Muscle of arm (tissue), 12 donors: ENCODE measurements around the gene DNAH17. TPM values are rescaled to one million over a fixed set of nuclear protein-coding genes. Genes with fewer than 3 reads are reported as not detected.

Source experiments
- DNase-seq: peaks from one replicate; pipeline ENCODE4 v3.0.0-alpha.2; 2013
- polyA plus RNA-seq, 12 donors: library from polyadenylated mRNA; unstranded; fragments of 120-200 nt; gene quantifications; one replicate each; pipeline ENCODE4 v1.2.1, GENCODE V29; 2013; ENCODE audit not compliant: insufficient read length in 12 of 12

DNAH17 gene
- polyA plus RNA-seq, 12 donors, result 1.2 to 4.5 (median 2.4) TPM; not detected in 2

DNA sequence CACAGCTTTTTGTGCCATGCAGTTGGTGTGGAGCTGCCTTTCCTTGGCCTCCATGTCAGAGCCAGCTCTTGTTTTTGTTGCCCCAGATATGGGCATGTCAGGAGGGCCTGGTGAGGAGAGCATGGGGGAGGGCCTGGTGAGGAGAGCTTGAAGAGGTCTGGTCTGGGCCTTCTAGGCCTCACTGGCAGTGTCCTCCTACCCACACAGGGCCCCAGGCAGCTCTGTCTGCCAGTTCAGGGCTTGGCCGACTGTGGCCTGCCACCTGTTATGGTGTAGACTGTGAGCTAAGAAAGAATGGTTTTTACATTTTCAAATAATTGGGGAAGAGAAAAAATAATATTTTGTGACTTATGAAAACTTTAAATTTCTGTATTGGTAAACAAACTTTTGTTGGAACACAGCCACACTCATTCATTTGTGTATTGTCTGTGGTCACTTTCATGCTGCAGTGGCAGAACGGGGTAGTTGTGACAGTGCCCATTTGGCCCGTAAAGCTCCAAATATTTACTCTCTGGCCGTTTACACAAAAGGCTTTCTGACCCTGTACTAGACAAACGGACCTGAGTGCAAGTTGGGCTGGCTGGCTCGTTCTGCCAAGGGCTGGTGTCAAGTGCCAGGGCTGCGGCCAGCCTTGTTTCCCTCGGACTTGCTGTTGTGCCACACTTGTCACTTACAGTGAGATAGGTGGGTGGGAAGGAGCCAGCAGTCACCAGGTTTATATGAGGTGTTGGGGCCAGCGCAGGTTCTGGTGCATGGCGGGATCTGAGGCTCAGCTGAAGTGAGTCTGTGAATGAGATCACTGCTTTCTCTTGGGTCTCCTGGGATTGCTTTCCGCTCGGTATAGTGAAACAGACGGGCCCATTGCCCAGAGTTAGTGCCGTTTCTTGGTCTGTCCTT is 180.5 kb downstream of the DNAH17 start:
- DNase-seq, result no peak

GRCh38 chr17:78395155-78395554 is 182.0 kb downstream of the DNAH17 start:
- no peak for DNase-seq

DNA sequence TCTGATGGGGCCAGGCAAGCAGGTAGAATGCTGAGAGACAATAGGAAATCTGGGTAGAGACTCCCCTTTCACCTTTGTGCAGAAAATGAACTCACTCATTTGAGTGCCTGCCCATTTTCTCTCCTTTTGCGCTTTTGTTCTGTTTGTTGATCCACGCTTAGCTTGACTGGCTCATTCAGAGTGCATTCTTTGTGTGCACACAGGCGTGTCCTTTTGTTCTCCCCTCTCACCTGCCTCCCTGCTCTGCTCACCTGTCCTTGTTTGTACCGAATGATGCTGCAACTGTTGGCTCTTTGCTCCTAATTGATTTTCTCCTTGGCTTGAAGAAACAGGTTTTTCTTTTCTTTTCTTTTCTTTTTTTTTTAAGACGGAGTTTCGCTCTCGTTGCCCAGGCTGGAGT is 183.0 kb downstream of the DNAH17 start:
- no peak for DNase-seq

- no peak for DNase-seq
These were observed 183.6 kb downstream of the DNAH17 start for GRCh38 chr17:78393575-78393974.

DNA sequence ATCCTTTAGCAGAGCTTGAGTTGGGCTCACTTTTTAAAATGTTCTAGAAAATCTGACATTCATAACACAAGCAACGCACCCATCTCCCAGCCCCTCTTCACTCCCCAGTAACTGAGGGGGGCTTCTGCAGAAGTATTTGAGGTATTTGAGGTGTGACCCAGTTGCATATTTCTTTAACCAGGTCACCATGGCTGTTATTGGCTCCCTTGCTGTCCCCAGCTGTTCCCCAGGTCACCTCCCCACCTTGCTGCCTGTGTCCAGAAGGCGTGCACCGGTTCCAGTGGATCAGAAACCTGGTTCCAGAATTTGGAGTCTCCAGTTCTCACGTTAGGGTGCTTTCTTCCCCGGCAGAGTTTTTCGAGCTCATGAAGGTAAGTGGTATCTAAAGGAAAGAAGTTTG is 184.9 kb downstream of the DNAH17 start:
- no peak for DNase-seq

DNA sequence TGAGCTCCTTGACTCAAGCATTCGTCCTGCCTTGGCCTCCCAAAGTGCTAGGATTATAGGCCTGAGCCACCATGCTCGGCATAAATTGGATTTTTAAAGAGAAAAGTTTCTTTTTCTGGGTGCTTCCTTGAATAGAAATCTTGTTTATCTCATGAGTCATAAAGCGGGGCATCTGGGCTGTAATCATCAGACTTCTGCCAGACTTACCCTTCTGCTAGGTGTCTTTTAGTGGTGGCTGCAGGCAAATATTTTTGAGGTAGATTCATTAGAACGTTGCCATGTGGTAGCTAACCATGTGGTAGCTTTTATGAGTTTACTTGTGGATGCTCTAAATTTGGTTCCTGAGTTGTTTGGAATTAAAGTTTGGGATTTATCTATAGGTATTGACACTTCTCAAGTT is 185.4 kb downstream of the DNAH17 start:
- no peak for DNase-seq

- no peak for DNase-seq
These were observed 186.2 kb downstream of the DNAH17 start for GRCh38 chr17:78391051-78391431.

- DNase-seq, result no peak
These were observed 186.8 kb downstream of the DNAH17 start for GRCh38 chr17:78390241-78391050.

- no peak for DNase-seq
These were observed 188.9 kb downstream of the DNAH17 start for GRCh38 chr17:78387977-78388941.

- DNase-seq, result no peak
These were observed 192.6 kb downstream of the DNAH17 start for GRCh38 chr17:78384479-78385175.

DNA sequence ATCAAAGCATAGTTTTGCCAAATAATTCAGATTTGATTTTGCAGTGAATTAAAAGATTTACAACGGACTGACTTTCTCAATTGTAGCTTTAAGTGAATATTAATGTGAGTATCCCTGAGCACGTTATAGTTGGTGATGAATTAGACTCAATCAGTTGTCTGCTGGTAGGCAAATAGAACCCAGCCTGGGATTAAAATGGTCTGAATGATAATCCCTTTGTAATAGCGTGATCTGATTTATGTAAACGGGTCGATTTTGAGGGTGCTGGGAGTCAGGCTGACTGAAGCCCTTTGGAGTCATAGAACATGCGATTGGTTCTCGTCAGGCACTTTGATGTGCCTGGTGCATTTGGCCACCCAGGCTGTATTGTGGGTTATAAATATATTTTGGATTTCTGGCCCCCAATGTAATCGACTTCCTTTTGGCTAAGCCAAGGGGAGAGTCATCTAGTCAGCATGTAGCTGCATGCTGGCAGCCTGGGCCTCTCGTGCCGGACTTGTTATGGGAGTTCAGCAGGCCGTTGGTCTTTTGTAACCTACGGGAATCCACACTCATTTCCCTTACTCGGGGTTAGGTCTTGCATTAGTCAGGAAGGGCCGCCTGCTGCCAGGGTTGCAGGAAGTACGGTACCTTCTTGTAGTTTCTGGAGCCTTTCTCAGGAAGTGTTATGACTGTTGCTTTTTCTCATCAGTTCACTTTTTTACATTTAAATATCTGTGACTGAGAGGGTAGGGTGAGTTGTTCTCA is 193.3 kb downstream of the DNAH17 start:
- DNase-seq, result no peak

- DNase-seq, result no peak
These were observed 195.5 kb downstream of the DNAH17 start for GRCh38 chr17:78381601-78382232.

DNA sequence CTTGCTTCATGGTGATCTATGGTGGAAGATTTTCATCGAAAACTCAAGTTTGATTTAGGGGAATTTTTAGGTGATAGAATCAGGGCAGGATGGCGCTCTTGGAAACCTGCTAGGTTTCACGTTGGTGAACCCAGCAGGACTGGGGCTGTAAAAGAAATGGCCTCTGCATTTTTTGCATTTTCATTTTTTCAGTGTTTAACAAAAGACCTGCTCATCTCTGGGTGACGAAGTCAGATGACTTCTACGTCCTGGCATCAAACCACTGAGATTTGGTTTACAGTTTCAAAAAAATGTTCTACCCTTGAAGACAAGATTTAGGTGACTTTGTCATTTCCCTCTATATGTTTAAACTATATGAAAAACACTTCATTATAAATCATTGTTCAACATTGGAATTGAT is 196.8 kb downstream of the DNAH17 start:
- no peak for DNase-seq

- no peak for DNase-seq
These were observed 198.1 kb downstream of the DNAH17 start for GRCh38 chr17:78379131-78379491.

- DNase-seq, result peak; percentile 78
These were observed 198.7 kb downstream of the DNAH17 start, which contains the start of gene PGS1 for GRCh38 chr17:78378225-78379130. Gene PGS1, plus strand, starts transcription at chr17:78378649. Its CDS starts 17 bp downstream, at chr17:78378666.

GRCh38 chr17:78377858-78378224 is 199.4 kb downstream of the DNAH17 start:
- DNase-seq, result no peak

GRCh38 chr17:78376161-78376560 is 201.0 kb downstream of the DNAH17 start:
- DNase-seq, result no peak

DNA sequence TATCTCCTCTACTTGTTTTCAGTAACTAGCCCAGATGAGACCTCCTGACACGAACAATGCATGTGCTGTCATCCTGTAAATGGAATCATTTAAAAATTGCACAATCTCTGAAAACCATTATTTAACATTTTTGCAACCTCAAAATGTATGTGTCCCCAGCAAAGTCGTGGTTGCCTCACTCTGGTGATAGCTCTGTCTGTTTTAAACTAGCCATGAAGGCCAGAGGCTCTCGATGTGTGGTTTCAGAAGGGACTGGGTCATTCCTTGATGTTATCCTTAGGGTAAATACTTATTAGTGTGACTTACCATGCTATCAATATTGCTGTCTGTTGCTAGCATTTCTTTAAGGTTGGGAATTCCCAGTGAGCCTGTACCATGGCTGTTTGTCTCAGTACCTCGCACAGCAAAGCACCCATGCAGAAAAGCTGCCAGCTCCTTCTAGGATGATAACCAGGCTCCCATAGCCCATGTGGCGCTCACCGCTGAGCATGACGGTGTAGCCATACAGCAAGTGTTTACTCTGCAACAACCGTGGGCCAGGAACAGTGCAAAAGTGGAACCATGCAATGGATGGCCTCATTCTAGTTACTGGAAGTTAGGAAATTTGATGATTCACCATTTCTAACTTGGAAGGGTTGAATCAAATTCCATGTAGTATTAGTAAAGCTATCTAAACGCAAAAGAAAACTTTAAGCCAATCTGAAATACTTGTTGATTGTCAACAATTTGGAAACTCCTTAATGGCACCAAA is 201.6 kb downstream of the DNAH17 start:
- DNase-seq, result no peak
